Thoracic aorta (tissue), 2 donors: ENCODE measurements around the gene ARHGAP35. TPM values are rescaled to one million over a fixed set of nuclear protein-coding genes. Genes with fewer than 3 reads are reported as not detected.
"Not testable (repeated sequence)": the region's sequence is repeated elsewhere in the genome, so short reads cannot be mapped to it uniquely, and the experiment has no call there.

Experiments used
- ATAC-seq: fragments of 150-250 bp; one replicate; pipeline ENCODE4 v1.8.0; 2017; ENCODE audit warnings: low read depth; ENCODE audit not compliant: insufficient number of reproducible peaks, low FRiP score
- DNase-seq: peaks from one replicate; pipeline ENCODE4 v3.0.0-alpha.2; 2020; ENCODE audit warnings: low spot score
- H3K27ac ChIP-seq, 2 donors: fragments of 200-600 bp; sonication (generic); 1 replicate in 1 of 2; 2 replicates in 1 of 2; pipeline ENCODE4 v1.5.1; 2016; ENCODE audit warnings: mild to moderate bottlenecking in 2 of 2, moderate library complexity in 2 of 2
- H3K27me3 ChIP-seq: fragments of 200-600 bp; sonication (generic); replicated peaks from 2 replicates; pipeline ENCODE4 v1.6.0; 2016; ENCODE audit warnings: mild to moderate bottlenecking; ENCODE audit not compliant: insufficient read depth
- H3K36me3 ChIP-seq: fragments of 200-600 bp; sonication (generic); one replicate; pipeline ENCODE4 v1.5.1; 2016
- H3K4me1 ChIP-seq, 2 donors: fragments of 200-600 bp; sonication (generic); 1 replicate in 1 of 2; 2 replicates in 1 of 2; pipeline versions ENCODE4 v1.5.1 to v1.6.0; 2016; ENCODE audit warnings: low read depth in 2 of 2, mild to moderate bottlenecking in 1 of 2; ENCODE audit not compliant: control insufficient read depth in 1 of 2
- H3K4me3 ChIP-seq: fragments of 200-600 bp; sonication (generic); 2 replicates; pipeline ENCODE4 v1.5.1; 2016; ENCODE audit warnings: mild to moderate bottlenecking
- H3K9me3 ChIP-seq: fragments of 200-600 bp; sonication (generic); 2 replicates; pipeline ENCODE4 v1.5.1; 2016
- total RNA-seq, 2 donors: library from RNA; depleted of rRNA; stranded (reverse); fragments of >200 nt; gene quantifications; one replicate each; pipeline versions ENCODE4 v1.1.0 to v1.2.3, GENCODE V29; 2016
- TF ChIP-seq, protein P1 (sequence below): fragments of 200-600 bp; sonication (generic); IDR thresholded peaks from one replicate; pipeline ENCODE4 v1.5.1; 2019; ENCODE audit warnings: antibody characterized with exemption

Gene ARHGAP35
- total RNA-seq, 2 donors from 2014 or later: 42.9 to 51.1 TPM

GRCh38 chr19:46818812-46819211 is 42.0 kb upstream of the ARHGAP35 start:
- TF ChIP-seq, protein P1, sequence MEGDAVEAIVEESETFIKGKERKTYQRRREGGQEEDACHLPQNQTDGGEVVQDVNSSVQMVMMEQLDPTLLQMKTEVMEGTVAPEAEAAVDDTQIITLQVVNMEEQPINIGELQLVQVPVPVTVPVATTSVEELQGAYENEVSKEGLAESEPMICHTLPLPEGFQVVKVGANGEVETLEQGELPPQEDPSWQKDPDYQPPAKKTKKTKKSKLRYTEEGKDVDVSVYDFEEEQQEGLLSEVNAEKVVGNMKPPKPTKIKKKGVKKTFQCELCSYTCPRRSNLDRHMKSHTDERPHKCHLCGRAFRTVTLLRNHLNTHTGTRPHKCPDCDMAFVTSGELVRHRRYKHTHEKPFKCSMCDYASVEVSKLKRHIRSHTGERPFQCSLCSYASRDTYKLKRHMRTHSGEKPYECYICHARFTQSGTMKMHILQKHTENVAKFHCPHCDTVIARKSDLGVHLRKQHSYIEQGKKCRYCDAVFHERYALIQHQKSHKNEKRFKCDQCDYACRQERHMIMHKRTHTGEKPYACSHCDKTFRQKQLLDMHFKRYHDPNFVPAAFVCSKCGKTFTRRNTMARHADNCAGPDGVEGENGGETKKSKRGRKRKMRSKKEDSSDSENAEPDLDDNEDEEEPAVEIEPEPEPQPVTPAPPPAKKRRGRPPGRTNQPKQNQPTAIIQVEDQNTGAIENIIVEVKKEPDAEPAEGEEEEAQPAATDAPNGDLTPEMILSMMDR: no peak

DNA sequence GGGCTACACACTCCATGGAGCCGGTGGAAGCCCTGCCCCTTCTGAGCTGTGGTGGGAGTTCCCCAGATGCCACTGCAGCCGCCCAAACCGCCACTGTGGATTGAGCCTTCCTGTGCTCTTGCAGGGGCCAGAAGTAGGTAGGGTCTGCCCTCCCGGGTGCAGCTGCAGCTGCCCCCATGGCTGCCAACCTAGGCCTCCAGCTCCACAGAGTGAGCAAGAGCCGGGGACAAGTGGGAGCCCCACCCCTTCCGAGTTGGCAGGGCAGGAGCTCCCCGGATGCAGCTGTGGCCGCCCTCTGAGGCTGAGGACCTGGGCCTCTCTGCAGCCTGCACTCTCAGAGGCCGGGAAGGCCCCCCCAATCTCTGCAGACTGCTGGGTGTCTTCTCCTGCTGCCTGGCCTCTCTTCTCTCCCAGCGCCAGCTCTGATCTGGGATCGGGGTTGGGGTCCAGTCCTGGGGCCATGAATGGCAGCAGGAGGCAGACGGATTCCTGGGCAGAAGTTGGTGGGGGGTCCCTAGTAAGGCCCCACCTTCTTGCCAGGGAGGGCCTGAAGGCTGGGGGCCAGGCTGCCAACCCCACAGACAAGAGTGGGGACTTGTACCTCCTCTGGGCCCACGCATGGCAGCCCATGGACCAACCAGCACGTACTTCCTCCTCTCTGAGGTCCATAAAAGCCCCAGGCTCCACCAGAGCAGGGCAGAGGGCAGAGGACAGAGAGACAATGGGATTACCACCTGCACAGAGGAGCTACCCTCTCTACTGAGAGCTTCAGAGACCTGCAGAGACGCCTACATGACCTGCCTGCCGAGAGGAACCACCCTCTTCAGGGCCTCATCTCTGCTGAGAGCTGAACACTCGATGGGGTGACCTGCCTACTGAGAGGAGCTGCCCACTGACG is 39.0 kb upstream of the ARHGAP35 start:
- H3K27ac ChIP-seq: no peak overlapping the region
- ATAC-seq: no peak
- no peaks in the 10 kb centered on the region for H3K4me1 ChIP-seq

More at GRCh38 chr19:46818812-46819211, 42.0 kb upstream of the ARHGAP35 start:
- Histone ChIP-seq H3K36me3 (no peaks in the 10 kb centered on the region), H3K4me3 (no peak overlapping the region), H3K27ac (no peak overlapping the region), H3K9me3 (no peaks in the 10 kb centered on the region), H3K27me3 (no peaks in the 10 kb centered on the region), H3K4me1 (peaks cover 0 to 11% of the 10 kb centered on the region in 2 donors)
- no peak for ATAC-seq
- DNase-seq: no peak

GRCh38 chr19:46822410-46822787 is 38.4 kb upstream of the ARHGAP35 start:
- not testable (repeated sequence) for H3K4me1 ChIP-seq, H3K4me3 ChIP-seq, H3K27me3 ChIP-seq, DNase-seq, H3K27ac ChIP-seq, ATAC-seq, H3K36me3 ChIP-seq, H3K9me3 ChIP-seq

More for the DNA sequence above, 39.0 kb upstream of the ARHGAP35 start:
- Histone ChIP-seq H3K36me3 (no peaks in the 10 kb centered on the region), H3K4me3 (no peak overlapping the region), H3K9me3 (no peaks in the 10 kb centered on the region), H3K27me3 (no peaks in the 10 kb centered on the region)
- no peak for DNase-seq
- TF ChIP-seq, protein P1: no peak

DNA sequence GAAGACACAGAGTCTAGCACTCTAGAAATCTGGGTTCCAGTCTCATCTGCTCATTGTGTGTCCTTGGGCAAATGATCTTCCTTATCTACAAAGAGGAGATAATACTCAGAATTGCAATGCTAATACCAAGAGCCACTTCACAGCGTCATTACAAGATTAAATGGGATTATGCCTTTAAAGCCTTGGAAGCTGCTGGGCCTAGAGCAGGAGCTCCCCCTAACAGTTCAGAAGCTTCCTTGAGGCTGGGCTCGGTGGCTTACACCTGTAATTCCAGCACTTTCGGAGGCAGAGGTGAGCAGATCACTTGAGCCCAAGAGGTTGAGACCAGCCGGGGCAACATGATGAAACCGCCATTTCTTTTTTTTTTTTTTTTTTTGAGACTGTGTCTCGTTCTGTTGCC is 37.7 kb upstream of the ARHGAP35 start:
- no peak for ATAC-seq
- Histone ChIP-seq H3K4me3 (no peak overlapping the region), H3K27ac (no peak overlapping the region), H3K36me3 (no peaks in the 10 kb centered on the region), H3K27me3 (no peaks in the 10 kb centered on the region), H3K4me1 (no peaks in the 10 kb centered on the region), H3K9me3 (no peaks in the 10 kb centered on the region)
- TF ChIP-seq, protein P1: no peak
- no peak for DNase-seq

- ATAC-seq (no peak), DNase-seq (no peak)
- Histone ChIP-seq H3K4me1 (no peaks in the 10 kb centered on the region), H3K36me3 (no peaks in the 10 kb centered on the region), H3K27me3 (no peaks in the 10 kb centered on the region), H3K9me3 (no peaks in the 10 kb centered on the region), H3K27ac (no peak overlapping the region), H3K4me3 (no peak overlapping the region)
- TF ChIP-seq, protein P1: no peak
Observed at GRCh38 chr19:46824890-46825730, 35.7 kb upstream of the ARHGAP35 start.
